ENCODE data around the gene FBXL7. TPM values are rescaled to one million over a fixed set of nuclear protein-coding genes. Genes with fewer than 3 reads are reported as not detected.

Gene FBXL7
- total and polyA plus RNA-seq, 9 of the 15 experiments (the other 6 are each of a cell fraction or from before 2014, with no cell fraction given) = 0.04 to 0.08 TPM; not detected in 7

DNA sequence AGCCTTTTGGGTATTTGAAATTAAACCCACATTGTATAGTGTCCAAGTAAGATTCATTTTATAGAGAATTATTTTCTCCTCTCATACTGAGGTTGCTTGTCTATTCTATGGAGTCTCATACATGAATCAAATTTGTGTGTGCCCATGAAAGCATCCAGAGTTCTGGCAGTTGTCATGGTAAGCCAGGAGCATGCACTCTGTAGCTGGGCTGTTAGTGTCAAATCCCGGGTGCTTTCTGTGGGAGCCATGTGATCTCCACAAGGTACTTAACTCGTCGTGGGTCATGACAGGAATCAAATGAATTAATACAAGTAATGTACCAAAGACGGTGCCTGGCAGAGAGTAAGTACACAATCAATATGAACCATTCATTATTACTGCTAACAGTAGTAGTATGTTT is 58.7 kb downstream of the FBXL7 start:
- no peak for ATAC-seq
- Histone ChIP-seq H3K4me2 (ENCODE audit: insufficient read depth, low read length) (no peak overlapping the region), H3K4me3 (no peak overlapping the region), H3K9ac (ENCODE audit: insufficient read depth in 1 of 2, low read depth in 2 of 2, low read length in 2 of 2) (no peak overlapping the region), H3K9me3 (replicated peaks; ENCODE audit: control insufficient read depth, insufficient read depth, low read depth, low read length) (no peaks in the 10 kb centered on the region), H3K4me1 (replicated peaks in 1 of 2; ENCODE audit: control insufficient read depth in 2 of 2, insufficient read depth in 2 of 2, low read length in 2 of 2) (no peaks in the 10 kb centered on the region), H3K9me1 (ENCODE audit: control insufficient read depth, insufficient read depth, low read length) (no peaks in the 10 kb centered on the region), H4K20me1 (replicated peaks; ENCODE audit: control insufficient read depth, insufficient read depth, low read length) (no peaks in the 10 kb centered on the region), H3K27ac (ENCODE audit: extremely low read depth, low read depth, low read length) (no peak overlapping the region), H3K27me3 (ENCODE audit: control insufficient read depth in 2 of 2, insufficient read depth in 2 of 2, low read length in 2 of 2) (no peaks in the 10 kb centered on the region), H2AFZ (ENCODE audit: low read depth, low read length) (no peak overlapping the region), H3K36me3 (ENCODE audit: control insufficient read depth, insufficient read depth, low read length) (no peaks in the 10 kb centered on the region), H3K79me2 (ENCODE audit: control insufficient read depth, insufficient read depth, low read length) (no peaks in the 10 kb centered on the region)
- FAIRE-seq = no peak
- ChIA-PET CTCF (ENCODE audit: low intra/inter-chr PET ratio) (no interaction called here), POLR2A (no interaction called here)
- in situ Hi-C loops (cut with MboI) (no loop called here), intact Hi-C loops (cut with micrococcal nuclease) (no loop called here)
- BruUV-seq (replicated peaks) = no TSS peak
- TF ChIP-seq, protein P1, sequence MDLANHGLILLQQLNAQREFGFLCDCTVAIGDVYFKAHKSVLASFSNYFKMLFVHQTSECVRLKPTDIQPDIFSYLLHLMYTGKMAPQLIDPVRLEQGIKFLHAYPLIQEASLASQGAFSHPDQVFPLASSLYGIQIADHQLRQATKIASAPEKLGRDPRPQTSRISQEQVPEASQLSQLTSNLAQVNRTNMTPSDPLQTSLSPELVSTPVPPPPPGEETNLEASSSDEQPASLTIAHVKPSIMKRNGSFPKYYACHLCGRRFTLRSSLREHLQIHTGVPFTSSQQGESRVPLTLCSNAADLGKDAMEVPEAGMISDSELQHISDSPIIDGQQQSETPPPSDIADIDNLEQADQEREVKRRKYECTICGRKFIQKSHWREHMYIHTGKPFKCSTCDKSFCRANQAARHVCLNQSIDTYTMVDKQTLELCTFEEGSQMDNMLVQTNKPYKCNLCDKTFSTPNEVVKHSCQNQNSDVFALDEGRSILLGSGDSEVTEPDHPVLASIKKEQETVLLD (IDR thresholded peaks at IDR 0.05) = no peak
- TF ChIP-seq BRD9 (IDR thresholded peaks at IDR 0.05; ENCODE audit: low read depth, partially characterized antibody) (no peak), ZC3H8 (IDR thresholded peaks at IDR 0.05) (no peak), MECOM (CRISPR knock-in tag; IDR thresholded peaks at IDR 0.05) (no peak), SMAD3 (CRISPR knock-in tag; conservative IDR thresholded peaks at IDR 0.05) (no peak), ZBTB8A (IDR thresholded peaks at IDR 0.05; ENCODE audit: partially characterized antibody) (no peak), ZNF311 (CRISPR knock-in tag; IDR thresholded peaks at IDR 0.05) (no peak), ZNF77 (CRISPR knock-in tag; IDR thresholded peaks at IDR 0.05) (no peak), ZNF696 (CRISPR knock-in tag; conservative IDR thresholded peaks at IDR 0.05) (no peak), DNMT1 (IDR thresholded peaks at IDR 0.05) (no peak), ELF4 (CRISPR knock-in tag; IDR thresholded peaks at IDR 0.05) (no peak), MCM2 (IDR thresholded peaks at IDR 0.05; ENCODE audit: low read depth) (no peak)
- 1% methylated on average over 4 of the region's 4 CpGs for WGBS (ENCODE audit: insufficient coverage, low coverage, missing lambda C conversion rate)
- DNase-seq (ENCODE audit: extremely low read depth in 1 of 4, low spot score in 3 of 4) = no peak

All from K562 (cell line).